Inferior parietal cortex (tissue), 1 donor: ENCODE results near the gene TMEM181.

Experiments used
- DNase-seq: peaks from one replicate; pipeline ENCODE4 v3.0.0-alpha.2; 2016; ENCODE audit errors: extremely low spot score

Gene TMEM181

GRCh38 chr6:158561938-158562337, 2.0 kb downstream of the TMEM181 start:
- no peak for DNase-seq

DNA sequence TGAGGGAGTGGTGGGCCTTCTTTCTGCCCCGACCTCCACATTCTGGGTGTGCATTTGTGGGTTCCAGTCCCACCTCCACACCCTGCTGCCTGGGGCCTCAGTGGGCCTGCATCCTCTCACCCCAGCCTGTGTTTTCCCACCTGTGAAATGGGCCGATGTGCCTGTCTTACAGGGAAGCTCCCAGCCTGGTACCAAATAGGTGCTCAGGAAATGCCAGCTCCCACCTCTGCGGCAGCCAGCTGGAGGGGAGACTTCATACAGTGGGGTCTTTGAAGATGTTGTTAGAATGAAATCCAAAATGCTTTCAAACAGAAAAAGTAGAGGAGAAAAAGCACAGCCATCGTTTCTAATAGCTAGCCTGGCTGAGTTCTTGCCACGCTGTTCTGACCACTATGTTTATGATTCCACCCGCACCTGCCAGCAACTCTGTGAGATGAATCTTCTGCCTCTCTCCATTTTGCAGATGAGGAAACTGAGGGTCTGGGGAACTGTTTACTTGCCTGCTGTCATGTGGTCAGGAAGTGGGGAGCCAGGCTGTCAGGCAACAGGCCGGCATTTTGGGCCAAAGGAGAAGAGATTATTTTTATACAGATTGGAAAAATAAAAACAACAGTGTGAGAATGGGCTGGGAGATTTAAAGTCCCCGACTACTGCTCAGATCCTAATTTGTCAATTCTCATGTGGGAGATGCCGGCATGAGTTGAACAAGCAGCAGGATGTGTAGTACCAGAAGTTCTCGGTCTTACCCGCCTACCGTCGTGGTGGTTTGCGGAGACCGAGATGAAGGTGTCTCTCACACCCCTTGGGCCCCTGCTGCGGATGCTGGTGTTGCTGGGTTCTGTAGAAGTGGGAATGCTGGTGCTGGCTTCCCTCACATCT, 4.6 kb downstream of the TMEM181 start:
- DNase-seq = no peak

GRCh38 chr6:158565122-158565429, 5.2 kb downstream of the TMEM181 start:
- no peak for DNase-seq

DNA sequence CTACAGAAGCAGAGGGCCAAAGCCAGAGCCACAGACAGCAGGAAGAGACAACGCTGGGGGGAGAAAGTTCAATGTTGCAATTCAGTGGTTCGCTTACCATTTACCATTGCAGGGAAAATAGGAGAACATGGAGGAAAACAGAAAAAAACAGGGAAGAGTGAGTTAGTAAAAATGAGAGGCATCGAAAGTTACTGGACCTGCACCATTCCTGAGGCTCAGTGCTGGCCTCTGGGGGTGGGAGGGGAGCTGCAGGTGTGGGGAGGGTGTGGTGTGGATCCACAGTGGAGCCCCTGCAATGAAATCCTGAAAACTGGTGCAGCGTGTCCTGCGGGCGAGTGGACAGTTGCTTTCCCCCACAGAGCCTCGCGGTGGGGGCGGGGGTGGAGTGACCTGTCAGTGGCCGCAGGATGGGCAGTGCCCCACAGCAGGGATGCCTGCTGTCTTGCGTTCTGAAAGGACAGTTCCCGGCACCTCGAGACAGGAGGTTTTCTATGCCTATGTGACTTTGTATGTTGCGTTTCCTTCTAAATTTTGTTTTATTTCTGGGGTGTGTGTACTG, 5.7 kb downstream of the TMEM181 start:
- DNase-seq = no peak

DNA sequence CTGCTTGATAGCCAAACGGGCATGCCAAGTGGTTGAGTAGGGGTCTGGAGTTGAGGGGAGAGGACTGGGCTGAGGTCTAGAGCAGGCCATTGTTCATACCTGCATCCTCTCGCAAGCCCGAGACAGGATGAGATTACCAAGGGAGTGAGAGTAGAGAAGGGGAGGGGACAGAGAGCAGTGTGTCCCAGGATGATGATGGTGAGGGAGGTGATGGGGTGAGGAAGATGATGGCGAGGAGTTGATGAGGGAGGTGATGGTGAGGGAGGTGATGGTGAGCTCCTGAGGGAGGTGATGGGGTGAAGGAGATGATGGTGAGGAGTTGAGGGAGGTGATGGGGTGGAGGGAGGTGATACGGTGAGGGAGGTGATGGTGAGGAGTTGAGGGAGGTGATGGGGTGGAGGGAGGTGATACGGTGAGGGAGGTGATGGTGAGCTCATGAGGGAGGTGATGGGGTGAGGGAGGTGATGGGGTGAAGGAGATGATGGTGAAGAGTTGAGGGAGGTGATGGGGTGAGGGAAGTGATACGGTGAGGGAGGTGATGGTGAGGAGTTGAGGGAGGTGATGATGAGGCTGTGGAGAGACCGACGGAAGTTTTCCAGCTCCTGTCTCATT, 6.4 kb downstream of the TMEM181 start:
- DNase-seq = no peak

DNA sequence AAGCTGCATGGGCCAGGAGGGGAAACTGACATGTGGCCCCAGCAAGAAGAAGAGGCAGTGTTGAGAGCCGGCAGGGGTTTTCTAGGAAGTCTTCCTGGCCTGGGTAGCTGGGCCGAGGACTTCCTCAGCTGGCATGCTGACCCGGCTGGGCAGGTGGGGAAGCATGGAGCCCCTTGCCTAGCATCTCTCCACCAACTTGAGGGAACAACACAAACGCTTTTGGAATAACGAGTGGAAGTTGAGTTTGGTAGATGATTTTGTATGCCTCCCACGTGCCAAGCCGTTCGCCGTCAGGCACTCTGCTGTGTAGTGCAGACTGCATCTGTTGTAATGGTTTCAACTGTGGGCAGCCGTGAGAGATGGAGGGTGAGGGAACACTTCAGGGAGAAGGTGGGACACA, 7.3 kb downstream of the TMEM181 start:
- no peak for DNase-seq

DNA sequence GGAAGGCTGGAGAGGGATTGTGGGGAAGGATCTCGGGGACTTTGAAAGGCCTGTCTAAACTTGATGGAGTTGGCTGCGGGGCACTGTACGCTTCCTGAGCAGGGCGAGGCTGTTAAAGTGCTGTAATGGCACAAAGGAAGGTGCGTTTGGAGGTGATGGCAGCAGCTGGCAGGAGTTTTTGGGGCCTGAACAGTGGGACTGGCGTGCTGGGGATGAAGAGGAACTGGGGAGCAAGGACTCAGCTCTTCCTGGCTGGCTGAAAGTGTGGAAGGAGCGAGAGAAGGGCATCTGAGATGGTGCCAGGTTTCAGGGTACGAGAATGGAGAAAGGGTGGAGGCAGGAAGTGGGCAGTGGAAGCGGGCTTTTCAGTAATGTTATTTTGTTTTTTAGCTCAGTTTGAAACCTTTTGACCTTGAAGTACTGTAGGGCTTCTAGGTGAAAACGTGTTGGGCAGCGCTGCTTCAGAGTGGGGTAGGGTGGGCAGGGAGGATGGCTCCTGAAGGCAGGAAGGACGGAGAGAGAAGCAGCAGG, 8.0 kb downstream of the TMEM181 start:
- DNase-seq = no peak

DNA sequence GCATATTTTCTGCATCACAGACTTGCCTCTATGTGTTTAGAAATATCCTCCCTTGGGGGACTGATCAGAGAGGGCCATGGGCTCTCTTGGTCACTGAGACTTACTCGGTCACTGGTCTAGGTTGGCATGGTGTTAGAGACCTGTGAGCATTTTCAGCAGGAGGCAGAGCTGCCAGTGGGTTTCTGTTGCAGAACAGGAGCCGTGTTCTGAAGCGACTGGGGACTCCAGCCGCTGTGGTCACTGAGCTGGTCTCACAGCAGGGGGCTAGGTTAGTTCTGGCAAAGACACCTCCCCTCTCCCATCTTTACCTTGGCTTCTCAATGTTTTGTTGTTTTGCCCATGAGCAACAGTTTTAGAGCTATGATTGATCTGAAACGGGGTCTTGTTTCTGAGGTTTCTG, 8.7 kb downstream of the TMEM181 start:
- no peak for DNase-seq

DNA sequence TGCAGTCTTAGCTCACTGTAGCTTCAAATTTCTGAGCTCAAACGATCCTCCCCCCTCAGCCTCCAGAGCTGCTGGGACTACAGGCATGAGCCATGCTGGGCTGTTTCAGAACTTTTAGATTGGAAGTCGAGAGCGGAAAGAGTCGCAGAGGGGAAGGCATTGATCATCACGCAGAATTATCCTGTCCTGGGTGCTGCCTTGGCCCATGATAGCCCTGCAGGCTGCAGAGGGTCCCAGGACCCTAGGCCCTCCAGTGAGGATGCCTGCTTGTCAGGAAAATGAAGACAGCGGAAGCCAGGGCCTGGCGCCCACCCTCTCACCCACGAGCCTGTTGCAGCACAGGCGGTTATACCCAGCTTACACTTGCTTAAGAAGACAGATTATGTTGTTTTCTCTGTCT, 9.1 kb downstream of the TMEM181 start:
- no peak for DNase-seq

GRCh38 chr6:158570681-158570962, 10.7 kb downstream of the TMEM181 start:
- no peak for DNase-seq

DNA sequence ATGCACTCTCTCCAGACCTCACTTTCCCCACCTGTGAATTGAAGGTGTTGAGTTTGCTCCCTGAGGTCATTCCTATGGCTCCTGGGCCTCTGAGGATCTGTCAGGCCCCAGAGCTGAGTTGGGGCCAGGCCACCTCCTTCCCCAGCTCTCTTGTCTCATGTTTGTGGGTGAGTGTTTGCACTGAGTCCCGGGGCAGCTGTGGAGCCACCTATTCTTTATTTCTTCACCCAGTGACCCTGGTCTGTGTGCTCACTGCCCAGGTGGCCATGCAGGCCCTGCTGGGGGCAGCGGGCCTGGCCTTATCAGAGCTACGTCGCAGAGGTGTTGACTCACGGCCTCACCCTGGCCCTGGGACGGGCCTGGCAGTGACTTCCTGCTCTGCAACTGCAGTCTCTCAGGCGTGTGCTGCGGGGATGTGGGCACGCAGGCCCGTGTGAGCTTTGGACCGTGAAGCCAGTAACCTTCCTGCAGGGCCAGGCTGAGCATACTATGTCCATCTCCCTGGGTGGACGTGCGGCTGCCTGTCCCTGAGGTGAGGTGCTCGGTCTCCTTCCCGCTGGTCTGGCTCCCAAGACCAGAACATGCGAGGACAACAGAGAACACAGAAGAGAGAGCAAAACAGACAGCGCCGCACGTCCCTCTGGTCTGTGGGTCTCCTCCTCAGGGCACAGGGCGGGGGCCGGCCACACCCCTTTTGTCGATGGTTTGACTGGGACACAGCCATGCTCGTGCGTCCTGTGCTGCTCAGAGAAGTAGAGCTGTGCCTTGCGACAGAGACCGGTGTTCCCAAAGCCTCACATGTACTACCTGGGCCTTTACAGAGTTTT, 12.1 kb downstream of the TMEM181 start:
- no peak for DNase-seq

DNA sequence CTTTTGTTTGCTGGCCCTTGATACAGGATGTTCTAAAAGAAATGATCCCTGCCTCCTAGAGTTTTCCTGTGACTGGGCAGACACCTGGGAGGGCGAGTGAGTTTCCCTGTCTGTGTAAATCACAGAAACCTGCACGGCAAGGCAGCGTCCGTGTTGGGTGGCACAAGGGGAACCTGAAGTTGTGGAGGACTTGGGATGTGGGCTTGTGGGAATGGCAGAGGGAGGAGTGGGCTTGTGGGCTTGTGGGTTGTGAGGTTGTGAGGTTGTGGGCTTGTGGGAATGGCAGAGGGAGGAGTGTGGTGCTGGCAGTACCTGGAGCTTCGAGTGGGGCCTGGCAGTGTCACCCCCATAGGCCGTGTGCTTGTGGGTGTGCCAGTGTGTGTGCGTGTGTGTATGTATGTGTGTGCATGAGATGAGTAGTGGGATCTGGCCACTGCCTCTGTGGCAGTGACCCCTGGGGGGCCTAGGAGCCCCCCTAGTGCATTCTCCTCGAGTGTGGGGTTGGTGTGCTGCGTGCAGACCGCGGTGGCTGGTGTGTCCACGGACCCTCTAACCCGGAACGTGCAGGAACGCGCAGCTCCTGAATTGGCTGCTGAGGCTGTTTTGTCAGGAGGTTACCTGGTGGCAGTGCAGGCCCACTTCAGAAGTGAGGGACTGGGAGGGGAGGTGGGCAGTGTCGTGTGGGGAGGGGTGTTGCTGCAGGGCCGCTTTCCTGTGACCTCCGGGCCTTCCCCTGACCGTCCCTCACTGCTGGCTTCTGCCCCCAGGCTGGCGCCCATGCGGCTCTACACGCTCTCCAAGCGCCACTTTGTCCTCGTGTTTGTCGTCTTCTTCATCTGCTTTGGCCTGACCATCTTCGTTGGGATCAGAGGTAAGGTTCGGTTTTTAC, 13.0 kb downstream of the TMEM181 start:
- DNase-seq = no peak

DNA sequence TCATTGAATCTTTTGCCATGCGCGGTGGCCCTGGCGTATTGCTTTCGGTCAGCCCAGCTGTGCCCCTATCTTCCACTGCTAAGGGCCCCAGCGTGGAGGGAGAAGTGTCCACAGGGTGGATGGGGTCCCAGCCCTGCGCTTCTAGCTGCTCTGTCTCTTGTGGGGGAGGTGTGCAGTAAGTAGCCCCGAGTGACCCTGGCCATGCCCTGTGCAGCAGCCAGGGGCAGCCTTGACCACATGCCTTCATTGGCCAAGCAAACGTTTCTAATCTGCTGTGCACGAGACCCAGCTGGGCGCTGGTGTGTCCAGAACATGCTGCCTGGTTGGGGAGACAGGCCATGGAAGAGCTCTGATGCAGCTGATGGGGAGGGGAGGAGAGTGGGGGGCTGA, 13.6 kb downstream of the TMEM181 start:
- DNase-seq = no peak

GRCh38 chr6:158574800-158575199, 14.9 kb downstream of the TMEM181 start:
- DNase-seq = no peak

DNA sequence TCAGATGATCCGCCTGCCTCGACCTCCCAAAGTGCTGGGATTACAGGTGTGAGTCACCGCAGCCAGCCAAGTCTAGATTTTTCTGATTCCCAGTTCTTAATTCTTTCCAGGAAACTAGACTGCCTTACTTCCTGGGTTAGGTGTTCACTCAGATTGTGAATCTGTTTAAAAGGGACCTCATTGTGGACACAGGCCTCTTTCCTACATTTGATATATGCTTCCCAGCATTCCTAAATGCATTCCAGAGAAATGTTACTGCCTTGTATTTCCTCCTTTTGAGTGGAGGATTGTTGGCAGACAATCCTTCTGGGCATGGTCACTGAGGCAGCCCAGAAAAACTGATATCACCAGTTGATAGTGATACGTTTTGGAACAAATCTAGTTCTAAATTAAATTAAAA, 15.7 kb downstream of the TMEM181 start:
- DNase-seq = no peak

DNA sequence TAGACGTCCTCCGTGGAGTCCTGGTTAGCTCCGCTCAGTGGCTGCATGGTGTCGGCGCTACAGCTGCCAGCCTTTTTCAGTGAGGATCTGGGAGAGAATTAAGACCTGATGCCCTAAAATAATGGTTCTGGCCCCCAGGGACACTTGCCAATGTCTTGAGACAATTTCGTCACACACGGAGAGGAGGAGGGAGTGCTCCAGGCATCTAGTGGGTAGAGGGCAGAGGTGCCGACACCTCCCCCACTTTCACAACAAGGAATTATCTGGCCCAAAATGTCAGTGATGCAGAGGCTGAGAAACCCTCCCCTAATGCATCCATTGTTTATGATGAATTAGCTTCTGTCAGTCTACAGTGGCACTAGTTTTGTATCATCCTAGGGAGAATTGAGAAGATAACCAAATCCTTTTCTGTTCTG, 24.4 kb downstream of the TMEM181 start:
- no peak for DNase-seq

DNA sequence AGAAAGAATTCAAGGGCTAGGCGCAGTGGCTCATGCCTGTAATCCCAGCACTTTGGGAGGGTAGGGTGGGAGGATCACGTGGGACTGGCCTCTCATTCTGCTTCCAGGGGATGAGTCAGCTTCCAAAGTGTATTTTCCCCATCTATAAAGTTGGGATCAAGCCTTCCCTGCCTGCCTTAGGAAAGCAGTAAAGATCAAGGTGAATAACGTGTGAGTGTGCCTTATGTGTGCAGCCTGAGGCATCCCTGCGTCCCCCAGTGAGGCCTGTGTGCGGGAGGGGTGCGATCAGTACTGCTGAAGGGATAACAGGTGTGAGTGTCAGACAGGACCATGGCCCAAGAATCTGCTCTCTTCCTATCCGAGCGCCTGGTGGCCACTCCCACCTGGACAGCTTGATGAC, 26.8 kb downstream of the TMEM181 start:
- DNase-seq = no peak

DNA sequence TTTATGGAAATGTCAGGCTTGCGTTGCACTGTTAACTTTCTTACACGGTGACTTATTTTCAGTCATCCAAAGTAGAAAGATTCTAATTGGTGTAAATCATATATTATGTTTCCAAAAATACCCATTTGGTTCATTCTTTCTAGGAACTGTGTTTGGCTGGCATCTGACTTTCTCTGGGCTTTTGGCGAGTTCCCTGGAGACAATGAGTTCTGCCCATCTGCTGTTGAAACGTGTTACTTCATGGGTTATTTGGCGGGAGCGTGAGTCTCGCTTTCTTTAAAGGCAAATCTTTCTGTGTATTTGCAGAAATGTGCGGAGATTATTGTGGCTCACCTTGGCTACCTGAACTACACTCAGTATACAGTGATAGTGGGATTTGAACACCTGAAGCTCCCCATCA, 29.5 kb downstream of the TMEM181 start:
- no peak for DNase-seq

- DNase-seq = no peak
Observed at GRCh38 chr6:158591134-158591809, 31.4 kb downstream of the TMEM181 start.

DNA sequence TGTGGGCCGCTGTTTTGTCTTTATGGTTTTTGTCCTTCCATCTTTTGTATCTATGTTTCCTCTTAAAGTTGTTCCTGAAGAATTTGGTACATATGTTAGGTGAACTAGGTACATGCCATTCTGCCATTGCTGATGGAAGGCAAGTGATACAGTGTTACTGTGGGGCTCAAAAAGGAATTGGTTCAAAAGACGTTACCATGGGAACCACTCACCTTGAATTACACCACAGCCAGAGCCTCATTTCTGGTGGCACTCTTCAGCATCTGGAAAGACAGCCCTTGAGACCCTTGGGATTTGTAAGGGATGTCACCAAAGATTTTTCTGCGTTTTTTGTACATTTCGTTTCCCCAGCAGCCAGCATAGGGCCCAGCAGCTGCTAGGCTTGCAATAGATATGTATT, 31.9 kb downstream of the TMEM181 start:
- DNase-seq = no peak

GRCh38 chr6:158593670-158594069, 33.8 kb downstream of the TMEM181 start:
- DNase-seq = no peak
